ENCODE results near the gene RNGTT.
A peak's percentile ranks its signal among the peaks of the same experiment; 100 is the strongest.
"Not testable (repeated sequence)": the region's sequence is repeated elsewhere in the genome, so short reads cannot be mapped to it uniquely, and the experiment has no call there.

The RNGTT gene

DNA sequence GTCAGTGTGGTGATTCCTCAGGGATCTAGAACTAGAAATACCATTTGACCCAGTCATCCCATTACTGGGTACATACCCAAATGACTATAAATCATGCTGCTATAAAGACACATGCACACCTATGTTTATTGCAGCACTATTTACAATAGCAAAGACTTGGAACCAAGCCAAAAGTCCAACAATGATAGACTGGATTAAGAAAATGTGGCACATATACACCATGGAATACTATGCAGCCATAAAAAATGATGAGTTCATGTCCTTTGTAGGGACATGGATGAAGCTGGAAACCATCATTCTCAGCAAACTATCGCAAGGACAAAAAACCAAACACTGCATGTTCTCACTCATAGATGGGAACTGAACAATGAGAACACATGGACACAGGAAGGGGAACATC, 247.0 kb downstream of the RNGTT start:
- H3K4me1 Mint-ChIP-seq, H3K4me3 Mint-ChIP-seq, H3K27me3 Mint-ChIP-seq, H3K27ac Mint-ChIP-seq, H3K9me3 Mint-ChIP-seq: not testable (repeated sequence)
- peaks cover 18% of the 10 kb centered on the region for H3K36me3 Mint-ChIP-seq

DNA sequence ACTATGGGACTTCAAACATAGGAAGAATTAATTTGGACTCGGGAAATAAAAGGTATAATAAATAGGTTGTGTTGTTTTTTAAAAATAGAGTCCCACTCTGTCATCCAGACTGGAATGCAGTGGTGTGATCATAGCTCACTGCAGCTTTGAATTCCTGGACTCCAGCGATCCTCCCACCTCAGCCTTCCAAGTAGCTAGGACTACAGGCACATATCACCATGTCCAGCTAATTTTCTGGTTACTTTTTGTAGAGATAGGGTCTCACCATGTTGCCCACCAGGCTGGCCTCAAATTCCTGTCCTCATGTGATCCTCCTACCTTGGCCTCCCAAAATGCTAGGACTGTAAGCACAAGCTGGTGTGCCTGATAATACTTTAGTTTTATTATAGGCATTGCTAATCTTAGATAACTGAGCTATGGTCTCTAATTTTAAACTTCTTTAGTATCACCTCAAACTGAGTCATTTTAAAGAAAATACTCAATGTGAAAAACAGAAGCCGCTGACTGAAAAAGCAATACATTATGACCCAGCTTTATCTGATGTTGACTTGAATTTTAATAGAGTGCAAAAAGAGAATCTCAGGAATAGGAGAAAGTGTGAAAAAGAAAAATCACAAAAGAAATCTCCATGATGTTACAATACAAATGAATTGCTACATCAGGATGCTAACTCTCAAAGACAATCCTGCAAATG, 251.0 kb downstream of the RNGTT start:
- Mint-ChIP-seq H3K36me3 (peaks cover 10% of the 10 kb centered on the region), H3K4me3 (no peak overlapping the region), H3K4me1 (peaks cover 3% of the 10 kb centered on the region), H3K27me3 (no peaks in the 10 kb centered on the region), H3K9me3 (no peaks in the 10 kb centered on the region), H3K27ac (no peak overlapping the region)

DNA sequence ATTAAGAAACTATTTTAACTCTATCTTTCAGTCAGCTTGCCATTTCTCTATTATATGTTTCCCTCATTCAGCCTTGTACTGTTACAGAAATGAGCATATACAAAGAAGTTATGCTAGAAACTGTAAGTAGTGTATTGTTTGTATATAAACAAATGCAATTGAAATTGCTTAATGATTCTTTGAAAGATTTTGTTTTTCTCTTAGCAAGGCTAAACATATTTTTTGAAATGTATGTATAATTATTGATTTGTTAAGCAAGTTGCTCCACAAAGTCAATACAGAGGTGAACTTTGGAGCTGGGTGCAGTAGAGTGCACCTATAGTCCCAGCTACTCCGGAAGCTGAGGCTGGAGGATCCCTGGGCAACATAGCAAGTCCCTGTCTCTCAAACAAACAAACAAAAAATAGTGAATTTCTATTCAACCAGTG, 253.6 kb downstream of the RNGTT start:
- no peaks in the 10 kb centered on the region for H3K9me3 Mint-ChIP-seq
- H3K4me3 Mint-ChIP-seq, result no peak overlapping the region
- H3K27ac Mint-ChIP-seq, result no peak overlapping the region
- no peaks in the 10 kb centered on the region for H3K27me3 Mint-ChIP-seq
- H3K36me3 Mint-ChIP-seq, result peaks cover 7% of the 10 kb centered on the region
- peaks cover 16% of the 10 kb centered on the region for H3K4me1 Mint-ChIP-seq

DNA sequence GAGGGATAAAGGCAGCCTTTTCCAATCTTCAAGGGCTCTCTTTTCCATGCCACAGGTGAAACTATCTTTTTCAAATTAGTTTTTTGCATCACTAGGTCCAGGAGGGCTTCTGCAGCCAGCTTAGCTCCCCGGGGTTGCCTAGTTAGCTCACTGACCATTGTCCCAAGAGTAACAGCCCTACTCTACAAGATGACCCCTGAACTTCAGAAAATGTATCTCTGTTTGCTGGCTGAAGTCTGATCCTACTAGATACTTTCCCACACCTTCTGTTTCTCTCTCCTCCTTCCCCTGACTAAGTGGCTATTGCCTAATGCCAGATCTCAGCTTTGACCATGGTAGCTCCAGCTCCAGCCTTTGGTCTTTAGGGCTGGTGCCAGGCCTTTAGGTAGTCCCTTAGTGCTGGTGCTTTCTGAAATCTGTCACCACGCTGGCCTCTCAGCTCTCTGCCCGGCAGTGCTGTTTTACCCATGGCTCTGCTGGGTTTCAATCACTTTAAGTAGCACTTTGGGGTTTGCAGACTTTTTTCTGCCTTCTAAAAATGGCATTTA, 255.1 kb downstream of the RNGTT start:
- Mint-ChIP-seq H3K27me3 (no peaks in the 10 kb centered on the region), H3K36me3 (peaks cover 7% of the 10 kb centered on the region), H3K4me3 (no peak overlapping the region), H3K27ac (peak overlapping the region; percentile 71), H3K9me3 (peaks cover 5% of the 10 kb centered on the region), H3K4me1 (peaks cover 22% of the 10 kb centered on the region)

DNA sequence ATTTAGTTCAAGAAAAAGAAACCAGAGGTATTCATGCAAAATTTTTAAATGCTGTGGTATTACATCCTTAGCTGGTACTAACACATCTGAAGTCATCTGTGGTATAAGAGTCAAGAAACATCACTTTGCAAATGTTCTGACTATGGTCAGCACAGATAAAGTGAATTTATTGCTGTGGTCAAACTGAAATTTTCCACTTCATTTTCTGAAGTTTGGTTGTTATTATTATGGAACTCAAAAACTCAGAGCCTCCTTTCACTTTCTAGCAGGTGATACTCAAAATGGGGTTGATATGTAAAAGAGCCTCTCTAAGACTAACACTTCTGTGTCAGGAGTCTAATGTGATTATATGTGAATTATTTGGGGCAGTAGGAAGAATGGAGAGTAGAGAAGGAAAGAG, 257.8 kb downstream of the RNGTT start:
- H3K9me3 Mint-ChIP-seq, result peaks cover 7% of the 10 kb centered on the region
- peaks cover 44% of the 10 kb centered on the region for H3K4me1 Mint-ChIP-seq
- H3K27me3 Mint-ChIP-seq, result no peaks in the 10 kb centered on the region
- no peak overlapping the region for H3K27ac Mint-ChIP-seq
- no peak overlapping the region for H3K4me3 Mint-ChIP-seq
- peaks cover 18% of the 10 kb centered on the region for H3K36me3 Mint-ChIP-seq

DNA sequence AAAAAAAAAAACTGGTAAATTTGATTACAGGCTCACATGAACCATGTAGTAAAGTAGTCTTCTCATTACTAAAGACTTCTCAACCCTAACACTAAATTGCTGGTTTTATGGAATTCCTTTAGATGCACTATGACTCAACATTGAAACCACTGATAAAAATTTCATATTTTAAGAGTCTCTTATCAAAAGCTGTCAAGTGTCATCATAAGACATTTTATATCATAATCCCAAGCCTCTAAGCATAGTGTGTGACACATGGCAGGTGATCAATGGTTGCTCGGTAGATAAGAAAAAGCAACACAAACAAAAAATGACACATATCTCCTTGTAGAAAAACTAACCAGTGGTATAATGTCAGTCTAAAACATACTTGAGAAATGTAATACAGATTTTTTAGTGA, 258.4 kb downstream of the RNGTT start:
- H3K27ac Mint-ChIP-seq, result no peak overlapping the region
- peaks cover 49% of the 10 kb centered on the region for H3K4me1 Mint-ChIP-seq
- peaks cover 7% of the 10 kb centered on the region for H3K9me3 Mint-ChIP-seq
- no peak overlapping the region for H3K4me3 Mint-ChIP-seq
- H3K36me3 Mint-ChIP-seq, result peaks cover 18% of the 10 kb centered on the region
- no peaks in the 10 kb centered on the region for H3K27me3 Mint-ChIP-seq

DNA sequence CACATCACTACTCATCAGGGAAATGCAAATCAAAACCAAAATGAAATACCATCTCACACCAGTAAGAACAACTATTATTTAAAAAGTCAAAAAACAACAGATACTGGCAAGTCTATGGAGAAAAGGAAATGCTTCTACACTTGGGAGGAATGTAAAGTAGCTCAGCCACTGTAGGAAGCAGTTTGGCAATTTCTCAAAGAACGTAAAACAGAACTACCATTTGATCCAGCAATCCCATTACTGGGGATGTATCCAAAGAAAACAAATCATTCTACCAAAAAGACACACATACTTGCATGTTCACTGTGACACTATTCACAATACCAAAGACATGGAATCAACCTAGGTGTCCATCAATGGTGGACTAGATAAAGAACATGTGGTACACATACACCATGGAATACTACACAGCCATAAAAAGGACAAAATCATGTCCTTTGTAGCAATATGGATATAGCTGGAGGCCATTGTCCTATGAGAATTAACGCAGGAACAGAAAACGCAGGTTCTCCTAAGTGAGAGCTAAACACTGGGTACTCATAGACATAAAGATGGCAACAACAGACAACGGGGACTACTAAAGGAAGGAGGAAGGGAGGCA, 260.4 kb downstream of the RNGTT start:
- Mint-ChIP-seq H3K4me1 (peaks cover 52% of the 10 kb centered on the region), H3K4me3 (no peak overlapping the region), H3K27me3 (no peaks in the 10 kb centered on the region), H3K36me3 (peaks cover 18% of the 10 kb centered on the region), H3K9me3 (peaks cover 7% of the 10 kb centered on the region), H3K27ac (no peak overlapping the region)

DNA sequence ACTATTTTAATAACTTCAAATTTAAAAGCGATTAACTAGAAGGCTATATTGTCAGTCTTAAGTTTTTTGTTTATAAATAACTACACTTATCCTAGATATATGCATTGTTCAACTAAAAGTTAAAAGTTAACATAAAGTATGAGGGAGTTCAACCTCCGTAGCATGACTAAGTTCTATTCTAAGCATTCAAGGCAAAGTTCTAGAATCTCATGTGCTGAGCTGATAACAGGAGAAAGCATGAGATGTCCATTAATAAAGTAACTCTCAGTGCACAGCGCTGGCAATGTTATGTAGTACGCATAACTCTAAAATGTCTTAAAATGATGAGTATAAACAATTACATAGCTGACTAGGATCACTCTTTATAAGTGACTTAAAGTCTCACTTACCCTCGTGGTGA, 264.8 kb downstream of the RNGTT start:
- Mint-ChIP-seq H3K4me3 (no peak overlapping the region), H3K4me1 (peaks cover 35% of the 10 kb centered on the region), H3K36me3 (peaks cover 29% of the 10 kb centered on the region), H3K27ac (no peak overlapping the region), H3K27me3 (no peaks in the 10 kb centered on the region), H3K9me3 (peaks cover 14% of the 10 kb centered on the region)

DNA sequence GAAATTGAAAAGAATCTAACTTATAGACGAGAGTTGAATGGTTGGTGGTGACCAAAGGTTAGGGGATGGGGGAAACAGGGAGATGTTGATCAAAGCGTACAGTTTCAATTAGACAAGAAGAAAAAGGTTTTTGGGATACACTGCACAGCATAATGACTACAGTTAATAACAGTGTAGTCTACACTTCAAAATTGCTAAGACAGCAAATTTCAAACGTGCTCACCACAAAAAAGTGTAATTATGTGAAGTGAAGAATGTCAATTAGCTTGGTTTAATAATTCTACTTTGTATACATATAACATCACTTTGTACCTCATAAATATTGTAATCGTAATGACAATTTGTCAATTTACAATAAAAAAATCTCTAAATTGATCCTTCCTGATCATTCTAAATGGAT, 267.5 kb downstream of the RNGTT start:
- Mint-ChIP-seq H3K27me3 (no peaks in the 10 kb centered on the region), H3K36me3 (peaks cover 31% of the 10 kb centered on the region), H3K27ac (no peak overlapping the region), H3K4me3 (no peak overlapping the region), H3K4me1 (peaks cover 21% of the 10 kb centered on the region), H3K9me3 (peaks cover 14% of the 10 kb centered on the region)

DNA sequence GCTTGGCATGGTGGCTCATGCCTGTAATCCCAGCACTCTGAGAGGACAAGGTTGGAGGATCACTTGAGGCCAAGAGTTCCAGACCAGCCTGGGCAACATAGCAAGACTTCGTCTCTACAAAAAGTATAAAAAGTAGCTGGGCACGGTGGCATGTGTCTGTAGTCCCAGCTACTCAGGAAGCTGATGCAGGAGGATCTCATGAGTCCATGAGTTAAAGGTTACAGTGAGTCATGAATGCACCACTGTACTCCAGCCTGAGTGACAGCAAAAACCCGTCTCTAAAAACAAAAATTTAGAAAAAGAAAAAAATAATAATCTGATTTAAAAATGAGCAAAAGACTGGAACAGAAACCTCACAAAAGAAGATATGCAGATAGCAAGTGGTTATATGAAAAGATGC, 279.7 kb downstream of the RNGTT start:
- H3K27me3 Mint-ChIP-seq, result no peaks in the 10 kb centered on the region
- no peak overlapping the region for H3K4me3 Mint-ChIP-seq
- H3K36me3 Mint-ChIP-seq, result peaks cover 33% of the 10 kb centered on the region
- H3K27ac Mint-ChIP-seq, result no peak overlapping the region
- peaks cover 13% of the 10 kb centered on the region for H3K4me1 Mint-ChIP-seq
- H3K9me3 Mint-ChIP-seq, result no peaks in the 10 kb centered on the region

DNA sequence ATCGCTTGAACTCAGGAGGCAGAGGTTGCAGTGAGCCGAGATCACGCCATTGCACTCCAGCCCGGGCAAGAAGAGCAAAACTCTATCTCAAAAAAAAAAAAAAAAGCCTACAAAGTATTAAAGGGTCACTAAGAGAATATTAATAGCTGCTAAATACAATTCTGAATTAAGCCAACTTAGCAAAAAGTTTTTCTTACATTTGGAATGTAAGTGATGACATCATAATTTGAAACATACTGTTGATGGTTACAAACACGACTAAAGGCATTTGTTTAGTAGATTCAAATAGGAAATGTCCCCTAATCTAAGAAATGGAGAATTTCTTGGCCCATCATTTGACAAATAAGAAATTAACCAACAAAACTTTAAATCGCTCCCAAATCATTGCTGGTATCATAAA, 282.8 kb downstream of the RNGTT start:
- Mint-ChIP-seq H3K4me3 (no peak overlapping the region), H3K4me1 (peaks cover 13% of the 10 kb centered on the region), H3K9me3 (no peaks in the 10 kb centered on the region), H3K36me3 (peaks cover 33% of the 10 kb centered on the region), H3K27me3 (no peaks in the 10 kb centered on the region), H3K27ac (no peak overlapping the region)

DNA sequence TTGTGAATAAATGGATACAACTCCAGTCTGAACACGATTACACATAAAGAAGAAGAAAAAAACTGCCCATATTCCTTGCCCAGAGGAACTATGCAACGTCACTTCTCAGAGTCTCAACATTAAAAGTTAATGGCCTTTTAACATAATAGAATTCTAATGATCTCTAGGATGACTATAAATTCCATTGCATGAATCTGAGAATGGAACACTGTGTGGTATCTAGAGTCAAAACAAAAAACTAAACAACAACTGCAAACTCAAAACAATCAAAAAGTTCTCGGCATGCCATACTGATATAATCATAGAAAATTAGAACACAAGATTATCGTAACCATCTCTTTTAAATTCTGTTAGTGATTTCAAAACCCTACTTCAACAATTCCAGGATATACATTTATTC, 283.6 kb downstream of the RNGTT start:
- Mint-ChIP-seq H3K4me3 (no peak overlapping the region), H3K36me3 (peaks cover 37% of the 10 kb centered on the region), H3K27me3 (no peaks in the 10 kb centered on the region), H3K27ac (no peak overlapping the region), H3K4me1 (peaks cover 12% of the 10 kb centered on the region), H3K9me3 (no peaks in the 10 kb centered on the region)

DNA sequence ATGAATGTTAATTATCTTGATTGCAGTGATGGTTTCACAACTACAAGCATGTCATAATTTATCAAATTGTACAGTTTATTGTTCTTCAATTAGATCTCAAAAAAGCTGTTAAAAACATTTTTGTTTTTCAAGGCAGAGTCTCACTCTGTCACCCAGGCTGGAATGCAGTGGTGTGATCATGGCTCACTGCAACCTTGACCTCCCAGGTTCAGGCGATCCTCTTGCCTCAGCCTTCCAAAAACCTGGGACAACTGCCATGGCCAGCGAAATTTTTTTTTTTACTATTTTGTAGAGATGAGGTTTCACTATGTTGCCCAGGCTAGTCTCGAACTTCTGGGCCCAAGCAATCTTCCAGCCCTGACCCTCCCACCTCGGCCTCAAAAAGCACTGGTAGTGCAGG, 286.1 kb downstream of the RNGTT start:
- Mint-ChIP-seq H3K36me3 (peaks cover 43% of the 10 kb centered on the region), H3K27me3 (no peaks in the 10 kb centered on the region), H3K9me3 (no peaks in the 10 kb centered on the region), H3K4me1 (no peaks in the 10 kb centered on the region), H3K27ac (no peak overlapping the region), H3K4me3 (no peak overlapping the region)

DNA sequence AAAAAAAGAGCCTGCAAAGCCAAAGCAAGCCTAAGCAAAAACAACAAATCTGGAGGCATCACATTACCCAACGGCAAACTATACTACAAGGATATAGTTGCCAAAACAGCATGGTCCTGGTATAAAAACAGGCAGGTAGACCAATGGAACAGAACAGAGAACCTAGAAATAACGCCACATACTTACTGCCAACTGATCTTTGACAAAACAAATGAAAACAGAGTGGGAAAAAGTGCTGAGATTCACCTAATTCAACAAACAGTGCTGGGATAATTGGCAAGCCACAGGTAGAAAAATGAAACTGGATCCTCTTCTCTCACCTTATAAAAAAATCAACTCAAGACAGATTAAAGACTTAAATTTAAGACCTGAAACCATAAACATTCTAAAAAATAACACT, 291.8 kb downstream of the RNGTT start:
- no peaks in the 10 kb centered on the region for H3K27me3 Mint-ChIP-seq
- peaks cover 51% of the 10 kb centered on the region for H3K36me3 Mint-ChIP-seq
- H3K4me3 Mint-ChIP-seq, result no peak overlapping the region
- no peak overlapping the region for H3K27ac Mint-ChIP-seq
- H3K9me3 Mint-ChIP-seq, result peaks cover 8% of the 10 kb centered on the region
- no peaks in the 10 kb centered on the region for H3K4me1 Mint-ChIP-seq

DNA sequence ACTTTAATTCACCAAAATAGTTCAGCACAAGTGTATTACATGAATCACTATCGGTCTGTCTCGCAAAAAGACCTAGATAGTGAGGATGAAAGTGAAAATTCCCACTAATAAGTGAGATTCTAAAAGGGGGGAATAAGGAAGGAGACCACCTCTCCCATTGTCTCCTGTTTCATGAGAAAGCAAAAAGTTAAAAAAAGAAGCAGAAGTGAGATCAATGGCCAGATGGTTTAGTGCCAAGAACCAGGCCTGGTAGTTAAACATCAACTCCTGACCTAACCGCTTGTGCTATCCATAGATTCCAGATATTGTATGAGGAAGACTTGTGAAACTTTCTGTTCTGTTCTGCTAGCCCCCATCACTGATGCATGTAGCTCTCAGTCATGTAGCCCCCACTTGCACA, 293.0 kb downstream of the RNGTT start:
- Mint-ChIP-seq H3K36me3 (peaks cover 51% of the 10 kb centered on the region), H3K27me3 (no peaks in the 10 kb centered on the region), H3K4me1 (no peaks in the 10 kb centered on the region), H3K4me3 (no peak overlapping the region), H3K9me3 (peaks cover 8% of the 10 kb centered on the region), H3K27ac (no peak overlapping the region)

DNA sequence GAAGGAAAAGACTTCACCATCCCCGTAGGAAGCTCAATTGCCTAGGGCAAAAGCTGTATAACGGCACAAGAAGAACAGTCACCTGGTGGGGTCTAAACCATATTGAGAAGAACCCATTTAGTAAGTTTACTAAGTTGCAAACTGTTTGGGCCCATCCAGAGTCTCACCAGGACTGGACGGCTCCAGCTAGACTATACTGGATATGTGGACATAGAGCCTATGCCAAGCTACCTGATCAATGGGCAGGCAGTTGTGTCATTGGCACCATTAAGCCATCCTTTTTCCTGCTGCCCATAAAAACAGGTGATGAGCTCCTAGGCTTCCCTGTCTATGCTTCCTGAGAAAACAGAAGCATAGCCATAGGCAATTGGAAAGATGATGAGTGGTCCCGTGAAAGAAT, 293.9 kb downstream of the RNGTT start:
- H3K9me3 Mint-ChIP-seq, result peaks cover 8% of the 10 kb centered on the region
- no peak overlapping the region for H3K4me3 Mint-ChIP-seq
- H3K27ac Mint-ChIP-seq, result no peak overlapping the region
- peaks cover 48% of the 10 kb centered on the region for H3K36me3 Mint-ChIP-seq
- no peaks in the 10 kb centered on the region for H3K27me3 Mint-ChIP-seq
- H3K4me1 Mint-ChIP-seq, result no peaks in the 10 kb centered on the region

Measured in activated naive CD4-positive, alpha-beta T cell treated with anti-CD3 and anti-CD28 coated beads, Interleukin-2, amount 50 U/mL, for 24 hours (primary cell).